GM12891 (cell line): Measurements from ENCODE around the gene GEN1.

ENCODE experiments used
- PAX5 ChIP-seq: IDR thresholded peaks from 2 replicates; pipeline ENCODE4 v1.6.1; 2011; ENCODE audit warnings: low read length, moderate library complexity, mild to moderate bottlenecking; ENCODE audit not compliant: insufficient read depth, severe bottlenecking
- POLR2AphosphoS5 ChIP-seq: IDR thresholded peaks from 2 replicates; pipeline ENCODE4 v1.6.1; 2011; ENCODE audit warnings: low read depth, low read length, control low read depth
- POU2F2 ChIP-seq: IDR thresholded peaks from 2 replicates; pipeline ENCODE4 v1.6.1; 2011; ENCODE audit warnings: low read depth, mild to moderate bottlenecking, control low read depth, low read length, moderate library complexity
- TAF1 ChIP-seq: IDR thresholded peaks from 2 replicates; pipeline ENCODE4 v1.6.1; 2011; ENCODE audit warnings: low read depth, low read length, control low read depth

- no peak for TF ChIP-seq POLR2AphosphoS5
- no peak for TF ChIP-seq POU2F2
- no peak for TF ChIP-seq PAX5
- no peak for TF ChIP-seq TAF1
Observed at GRCh38 chr2:17748745-17749144, 5.2 kb upstream of the GEN1 start.
